GM10847 (cell line): ENCODE data around the gene TXNL4B.
A peak's percentile ranks its signal among the peaks of the same experiment; 100 is the strongest.

Source experiments
- POLR2A ChIP-seq: IDR thresholded peaks from 2 replicates; pipeline ENCODE4 v1.6.1; 2011; ENCODE audit not compliant: insufficient read length; ENCODE audit errors: extremely low read depth

TXNL4B gene

GRCh38 chr16:72093448-72094265 lies at the start of gene TXNL4B, which contains the start of gene DHX38:
TXNL4B (minus strand) TSS chr16:72093620; CDS start chr16:72090749, 2,871 bp downstream.
DHX38 (plus strand) TSS chr16:72093847; CDS start chr16:72096158, 2,311 bp downstream.
- TF ChIP-seq POLR2A: peak; percentile 49

GRCh38 chr16:72142476-72142875 lies 49.1 kb upstream of the TXNL4B start:
- TF ChIP-seq POLR2A: no peak

DNA sequence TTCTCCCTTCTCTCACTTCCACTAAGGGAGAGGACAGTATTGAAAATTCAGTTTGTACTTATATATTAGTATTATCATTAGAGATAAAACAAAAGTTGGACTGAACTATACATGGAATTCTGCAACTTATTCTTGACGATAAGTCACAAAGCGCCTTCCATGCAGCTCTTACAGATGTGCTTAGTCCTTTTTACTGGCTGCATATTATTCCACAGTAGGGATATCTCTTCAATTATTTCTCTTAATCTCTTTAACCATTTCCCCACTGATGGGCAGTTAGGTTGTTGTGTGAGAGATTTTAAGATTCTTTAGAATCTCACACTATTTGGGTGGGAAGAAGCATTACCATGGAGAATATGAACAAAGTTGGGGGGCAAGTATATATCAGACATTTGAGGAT lies 46.5 kb upstream of the TXNL4B start:
- TF ChIP-seq POLR2A: no peak

DNA sequence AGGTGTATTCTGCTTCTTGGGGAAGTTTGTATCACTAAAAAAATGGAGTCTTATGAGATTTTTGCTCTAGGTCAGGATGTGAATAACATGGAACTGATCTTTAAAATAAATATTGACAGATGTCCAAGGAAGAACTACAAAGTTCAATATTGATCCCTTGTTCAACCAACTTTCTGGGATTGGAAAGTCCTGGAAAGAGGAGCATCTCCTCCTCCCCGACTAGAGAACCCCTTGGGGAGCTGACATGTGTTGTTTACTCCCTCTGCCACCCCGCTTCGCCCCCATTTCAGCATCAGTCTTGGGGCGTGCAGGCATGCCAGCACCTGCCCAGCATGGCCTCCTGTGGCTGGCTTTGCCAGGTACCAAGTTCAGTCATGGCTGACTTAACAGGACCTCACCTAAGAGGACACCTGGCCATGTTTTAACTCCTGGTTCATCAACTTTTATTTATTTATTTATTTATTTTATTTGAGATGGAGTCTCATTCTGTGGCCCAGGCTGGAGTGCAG lies 44.7 kb upstream of the TXNL4B start:
- no peak for TF ChIP-seq POLR2A

DNA sequence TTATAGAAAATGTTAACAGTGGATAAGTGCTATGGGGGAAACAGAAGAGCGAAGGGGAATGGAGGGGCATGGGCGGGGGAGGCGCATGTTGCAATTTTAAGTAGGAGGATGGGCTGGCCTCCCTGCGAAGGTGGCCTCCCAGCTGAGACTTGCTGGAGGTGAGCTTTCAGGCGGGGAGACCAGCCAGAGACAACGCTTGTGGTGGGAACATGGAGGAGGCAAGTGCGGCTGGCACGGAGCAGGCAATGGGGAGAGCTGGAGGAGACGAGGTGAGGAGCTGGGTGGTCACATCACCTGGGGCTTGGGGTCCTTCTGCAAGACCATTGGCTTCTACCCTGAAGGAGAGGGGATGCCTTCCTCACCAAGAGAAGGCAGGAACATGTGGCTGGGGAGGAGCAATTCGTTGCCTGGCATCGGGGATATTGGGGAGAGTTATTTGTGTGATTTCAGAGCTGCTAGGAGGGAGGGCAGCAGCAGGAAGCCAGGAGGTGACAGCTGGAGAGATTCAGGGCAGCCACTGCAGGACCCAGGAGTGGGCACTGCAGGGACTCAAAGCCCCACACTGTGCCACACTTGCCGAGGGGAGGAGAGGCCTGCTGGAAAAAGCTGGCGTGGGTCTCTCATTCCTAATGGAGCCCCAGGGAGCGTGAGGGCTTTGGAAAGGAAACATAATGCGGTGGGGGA lies 44.1 kb upstream of the TXNL4B start:
- TF ChIP-seq POLR2A: no peak

DNA sequence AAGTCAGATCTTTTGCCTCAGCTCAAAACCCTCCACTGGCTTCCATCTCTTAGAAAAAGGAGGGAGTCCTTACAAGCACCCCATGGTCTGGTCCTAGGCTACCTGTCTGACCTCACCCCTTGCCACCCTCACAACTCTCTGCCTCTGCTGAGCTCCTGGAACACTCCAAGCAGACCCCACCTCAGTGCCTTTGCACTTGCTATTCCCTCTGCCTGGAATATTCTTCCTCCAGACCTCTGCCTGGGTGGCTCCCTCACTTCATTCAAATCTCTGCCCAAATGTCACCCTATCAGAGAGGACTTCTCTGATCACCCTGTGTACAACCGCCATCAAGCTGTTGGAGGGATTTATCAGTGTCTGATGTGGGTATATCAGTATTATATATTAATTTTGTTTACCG lies 41.1 kb upstream of the TXNL4B start:
- TF ChIP-seq POLR2A: no peak

DNA sequence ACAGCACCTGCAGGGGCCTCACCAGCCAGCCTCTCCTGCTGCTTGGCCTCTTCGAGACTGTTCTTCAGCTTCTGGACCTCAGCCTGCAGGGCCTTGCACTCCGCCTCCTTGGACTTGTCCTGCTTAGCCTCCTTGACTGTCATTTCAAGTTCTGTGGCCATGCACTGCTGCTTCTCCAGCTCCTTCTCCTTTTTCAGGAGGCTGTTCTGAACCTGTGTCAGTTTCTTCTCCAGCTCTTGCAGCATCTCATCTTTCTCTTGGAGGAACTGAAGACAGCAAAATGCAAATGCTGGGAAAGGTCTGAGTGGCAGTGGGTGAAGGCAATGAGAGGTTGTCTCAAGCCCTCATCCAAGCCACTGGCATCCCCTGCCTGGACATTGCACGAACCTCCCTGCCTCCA lies 39.3 kb upstream of the TXNL4B start:
- no peak for TF ChIP-seq POLR2A

DNA sequence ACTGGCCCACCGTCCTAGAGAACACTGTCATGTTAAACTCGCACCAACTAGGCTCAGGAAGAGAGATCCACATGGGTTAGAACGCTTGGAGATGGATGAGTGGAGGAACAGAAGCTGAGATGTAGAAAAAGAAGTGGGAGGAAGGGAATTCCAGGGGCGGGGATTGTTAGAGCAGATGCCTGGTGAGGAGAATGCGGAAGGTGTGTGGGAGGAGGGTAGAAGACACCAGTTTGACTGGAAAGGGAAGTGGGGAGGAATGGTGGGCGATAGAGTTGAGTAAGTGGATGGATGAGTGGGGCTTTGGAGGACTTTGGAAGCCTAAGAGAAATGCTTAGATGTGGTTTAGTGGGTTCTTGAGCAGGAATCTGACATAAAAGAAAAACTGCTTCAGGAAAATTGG lies 37.6 kb upstream of the TXNL4B start:
- TF ChIP-seq POLR2A: no peak

GRCh38 chr16:72129976-72130656 lies 36.7 kb upstream of the TXNL4B start:
- TF ChIP-seq POLR2A: no peak

DNA sequence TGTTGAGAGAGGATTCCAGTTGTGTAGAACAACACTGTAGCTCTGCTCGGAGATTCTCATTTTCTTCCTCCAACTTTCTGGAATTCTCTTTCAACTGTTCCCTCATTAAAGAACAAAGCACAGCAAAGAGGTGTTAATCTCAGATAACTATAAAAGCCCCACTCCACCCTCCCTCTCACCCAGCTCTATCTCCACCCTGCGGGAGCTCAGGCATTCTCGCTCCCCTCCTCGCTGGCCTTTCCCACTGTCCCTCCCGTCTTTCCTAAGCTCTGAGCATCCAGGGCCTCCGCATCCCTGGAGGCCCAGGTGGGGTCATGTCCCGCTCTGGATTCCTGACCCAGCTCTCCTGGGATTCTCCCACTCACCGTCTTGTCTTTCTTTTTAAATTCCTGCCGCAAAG lies 35.3 kb upstream of the TXNL4B start:
- TF ChIP-seq POLR2A: no peak

GRCh38 chr16:72126429-72126765 lies 33.0 kb upstream of the TXNL4B start:
- TF ChIP-seq POLR2A: no peak

- TF ChIP-seq POLR2A: no peak
Observed at GRCh38 chr16:72125635-72126428, 32.4 kb upstream of the TXNL4B start.

- no peak for TF ChIP-seq POLR2A
Observed at GRCh38 chr16:72124761-72125634, 31.6 kb upstream of the TXNL4B start.

DNA sequence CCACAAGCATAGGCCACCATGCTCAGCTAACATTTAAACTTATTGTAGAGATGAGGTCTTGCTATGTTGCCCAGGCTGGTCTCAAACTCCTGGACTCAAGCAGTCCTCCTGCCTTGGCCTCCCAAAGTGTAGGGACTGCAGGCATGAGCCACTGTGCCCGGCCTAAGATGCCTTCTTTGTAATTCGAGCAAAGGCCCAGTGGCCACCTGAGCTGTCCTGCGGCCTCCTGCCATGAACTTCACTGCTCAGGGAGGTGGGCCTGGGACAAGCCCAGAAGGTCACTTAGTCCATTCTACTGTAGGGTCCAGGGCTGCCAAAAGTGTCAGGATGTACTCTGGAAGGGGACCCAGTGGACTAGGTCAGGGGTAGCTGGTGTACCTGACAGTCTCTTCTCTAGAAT lies 30.7 kb upstream of the TXNL4B start:
- TF ChIP-seq POLR2A: no peak
